GM18909 (cell line): ENCODE results near the gene PHF20.
"Not testable (repeated sequence)": the region's sequence is repeated elsewhere in the genome, so short reads cannot be mapped to it uniquely, and the experiment has no call there.

ENCODE experiments used
- ATAC-seq: cut with Tn5 transposase; IDR thresholded peaks from one replicate; pipeline ENCODE4 v1.9.1; 2021; ENCODE audit warnings: mild to moderate bottlenecking; ENCODE audit not compliant: unreplicated experiment, poor library complexity

The PHF20 gene

DNA sequence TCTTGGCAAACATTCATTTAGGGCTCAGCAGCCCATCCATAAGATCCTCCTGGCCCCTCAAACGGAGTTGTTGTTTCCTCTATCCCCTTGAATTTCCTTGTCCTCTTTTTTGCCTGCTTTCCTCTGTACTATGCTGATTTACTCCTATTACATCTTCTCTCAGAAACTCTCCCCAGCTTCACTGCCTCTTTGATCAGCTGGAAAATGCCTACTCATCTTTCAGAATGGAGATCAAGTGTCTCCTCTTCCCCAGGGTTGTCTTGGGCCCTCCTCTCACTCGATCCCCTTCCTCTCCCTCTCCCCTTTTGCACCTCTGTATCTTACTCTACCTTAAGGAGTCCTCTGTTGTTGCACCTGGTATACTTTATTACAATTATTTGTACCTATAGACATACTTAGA, 60.2 kb downstream of the PHF20 start:
- no peak for ATAC-seq

DNA sequence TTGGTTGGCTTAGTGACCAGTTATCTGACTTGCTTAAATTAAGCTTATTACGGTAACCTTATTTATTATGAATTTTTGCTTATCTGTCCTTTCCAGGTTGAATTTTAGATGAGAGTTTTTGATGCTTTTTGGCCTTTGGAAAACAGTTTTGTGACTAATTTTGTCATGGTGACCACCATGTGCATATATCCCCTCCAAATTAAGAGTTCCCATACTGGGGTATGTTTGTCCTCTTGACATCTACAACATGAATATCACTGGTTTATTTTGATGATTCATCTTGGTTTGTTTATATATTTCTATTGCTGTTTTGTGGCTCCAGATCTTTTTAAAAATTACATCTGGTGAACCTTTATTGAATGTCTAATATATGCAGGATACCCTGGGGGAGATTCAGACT, 61.4 kb downstream of the PHF20 start:
- no peak for ATAC-seq

DNA sequence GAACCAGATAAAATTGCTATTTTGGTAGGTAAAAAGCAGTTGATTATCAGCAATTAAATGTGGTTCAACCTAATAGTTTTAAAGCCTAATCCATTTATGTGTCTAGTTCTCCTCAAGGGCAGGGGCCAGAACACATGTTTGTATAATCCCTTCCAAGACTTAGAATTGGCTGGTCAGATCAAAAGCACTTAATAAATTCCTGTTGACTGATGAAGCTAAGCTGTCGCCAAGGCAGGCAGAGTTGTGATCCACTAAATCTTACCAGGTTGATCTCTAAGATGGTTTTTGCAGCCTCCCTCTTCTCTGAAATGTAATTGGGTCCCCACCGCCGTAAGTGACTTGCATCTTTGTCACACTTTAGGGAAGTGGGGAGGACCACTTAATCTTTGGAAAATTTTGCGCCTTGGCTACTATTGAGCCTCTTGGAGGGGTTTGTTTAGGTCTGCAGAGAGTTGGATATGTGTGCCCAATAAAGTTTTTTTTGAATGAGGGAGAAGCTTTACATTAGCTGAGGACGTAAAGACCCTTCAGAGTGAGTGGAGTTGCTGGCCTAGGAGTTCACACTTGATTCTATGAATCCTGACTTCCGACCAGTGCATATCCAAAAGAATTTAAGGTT, 65.9 kb downstream of the PHF20 start:
- no peak for ATAC-seq

DNA sequence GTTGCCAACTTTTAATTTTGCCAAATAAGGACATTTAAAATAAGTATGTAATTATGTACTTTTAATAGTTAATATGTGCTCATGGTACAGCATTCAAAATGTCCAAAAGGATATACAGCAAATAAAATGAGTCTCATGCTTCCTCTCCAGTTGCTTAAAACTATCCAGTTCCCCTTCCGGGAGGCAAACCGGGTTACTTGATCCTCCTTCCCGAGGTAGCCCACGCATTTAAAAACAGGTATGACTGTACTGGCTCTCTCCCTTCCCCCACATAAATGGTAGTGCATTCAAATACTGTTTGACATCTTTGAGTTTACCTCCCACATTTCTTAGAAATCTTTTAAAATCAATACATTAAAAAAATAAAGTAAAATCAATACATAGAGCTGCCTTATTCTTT, 66.4 kb downstream of the PHF20 start:
- ATAC-seq, result no peak

DNA sequence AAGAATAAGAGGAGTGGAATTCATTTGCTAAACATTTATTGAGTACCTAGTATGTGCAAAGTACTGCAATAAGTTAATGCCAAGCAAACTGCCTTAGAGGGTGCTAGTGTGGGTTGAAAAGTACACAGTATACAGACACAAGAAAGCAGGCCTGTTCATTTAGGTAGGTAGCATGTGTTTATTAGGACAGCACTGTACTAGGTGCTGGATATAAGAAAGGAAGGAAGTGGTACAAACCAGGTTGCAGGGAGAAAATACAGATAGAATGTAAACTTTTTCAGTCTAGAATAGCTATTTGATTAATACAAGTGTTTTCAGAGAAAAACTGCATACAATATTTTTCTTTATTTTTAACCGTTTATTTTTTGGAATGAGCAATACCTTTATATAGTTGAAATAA, 68.1 kb downstream of the PHF20 start:
- no peak for ATAC-seq

DNA sequence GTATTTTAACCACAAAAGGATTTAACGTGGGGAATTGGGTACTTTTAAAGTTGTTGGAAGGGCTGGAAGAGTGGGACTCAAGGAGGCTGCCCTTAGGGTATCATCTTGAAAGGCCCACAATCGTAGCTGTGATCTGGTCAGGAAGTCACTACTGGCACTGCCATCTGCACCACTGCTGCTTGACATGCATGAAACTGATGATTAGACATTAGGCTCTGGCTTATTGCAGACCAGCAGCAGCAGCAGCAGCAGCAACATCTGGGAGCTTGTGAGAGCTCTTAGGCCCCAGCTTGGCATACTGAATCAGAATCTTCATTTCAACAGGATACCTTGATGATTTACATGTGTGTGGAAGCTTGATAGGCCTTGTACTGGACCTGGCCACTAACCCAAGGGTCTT, 68.6 kb downstream of the PHF20 start:
- no peak for ATAC-seq

DNA sequence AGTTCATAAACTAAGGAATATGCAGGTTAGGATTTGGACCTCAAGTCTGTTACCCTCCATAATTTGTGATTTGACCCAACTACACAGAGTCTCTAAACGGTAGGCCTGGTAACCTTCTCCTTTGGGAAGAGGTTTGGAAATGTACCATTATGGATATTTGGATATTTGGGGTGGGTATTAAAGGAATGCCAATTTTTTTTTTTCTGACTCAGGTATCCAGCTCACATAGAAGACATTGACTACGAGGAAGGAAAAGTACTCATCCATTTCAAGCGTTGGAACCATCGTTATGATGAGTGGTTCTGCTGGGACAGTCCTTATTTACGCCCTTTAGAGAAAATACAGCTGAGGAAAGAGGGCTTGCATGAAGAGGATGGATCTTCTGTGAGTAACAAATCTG, 70.5 kb downstream of the PHF20 start:
- ATAC-seq, result no peak

DNA sequence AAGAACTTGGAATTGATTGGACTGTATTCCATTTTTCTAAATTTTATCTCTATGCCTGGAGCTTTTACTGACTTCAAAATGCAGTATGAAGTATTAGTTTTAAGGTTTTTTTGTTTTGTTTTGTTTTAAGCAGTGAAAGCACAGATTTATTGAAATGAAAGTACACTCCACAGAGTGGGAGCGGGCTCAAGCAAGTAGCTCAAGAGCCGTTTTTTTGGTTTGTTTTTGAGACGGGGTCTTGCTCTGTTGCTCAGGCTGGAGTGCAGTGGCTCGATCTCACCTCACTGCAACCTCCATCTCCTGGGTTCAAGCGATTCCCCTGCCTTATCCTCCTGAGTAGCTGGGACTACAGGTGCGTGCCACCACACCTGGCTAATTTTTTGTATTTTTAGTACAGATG, 72.1 kb downstream of the PHF20 start:
- not testable (repeated sequence) for ATAC-seq

DNA sequence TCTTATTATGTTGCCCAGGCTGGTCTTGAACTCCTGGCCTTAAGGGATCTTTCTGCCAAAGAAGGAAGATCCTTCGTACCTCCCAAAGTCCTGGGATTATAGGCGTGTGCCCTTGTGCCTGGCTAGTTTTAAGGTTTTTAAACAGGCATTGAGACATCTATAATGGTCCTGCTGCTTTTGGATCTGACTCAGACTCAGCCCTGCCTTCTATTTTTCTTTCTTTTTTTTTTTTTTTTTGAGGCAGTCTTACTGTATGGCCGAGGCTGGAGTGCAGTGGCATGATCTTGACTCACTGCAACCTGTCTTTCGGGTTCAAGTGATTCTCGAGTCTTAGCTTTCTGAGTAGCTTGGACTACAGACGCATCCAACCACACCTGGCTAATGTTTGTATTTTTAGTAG, 73.7 kb downstream of the PHF20 start:
- ATAC-seq, result no peak

DNA sequence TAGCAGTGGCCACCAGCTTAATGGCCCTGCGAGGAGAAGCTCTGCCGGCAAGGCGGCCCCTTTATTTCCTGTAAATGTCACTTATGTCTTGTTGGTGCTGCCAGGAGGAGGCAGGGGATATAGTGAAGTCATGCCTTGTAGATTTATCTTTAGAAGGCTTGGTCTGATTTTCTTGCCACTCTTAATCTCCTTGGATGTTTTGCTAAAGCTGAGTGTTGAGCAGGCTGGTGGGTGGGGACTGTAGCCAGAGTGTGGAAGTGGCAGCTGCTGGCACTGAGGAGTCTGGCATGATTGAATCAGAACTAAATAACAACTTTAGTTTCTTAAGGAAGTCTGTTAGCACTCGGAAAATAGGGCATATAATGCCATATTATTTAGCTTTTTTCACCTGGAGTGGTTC, 77.9 kb downstream of the PHF20 start:
- no peak for ATAC-seq

DNA sequence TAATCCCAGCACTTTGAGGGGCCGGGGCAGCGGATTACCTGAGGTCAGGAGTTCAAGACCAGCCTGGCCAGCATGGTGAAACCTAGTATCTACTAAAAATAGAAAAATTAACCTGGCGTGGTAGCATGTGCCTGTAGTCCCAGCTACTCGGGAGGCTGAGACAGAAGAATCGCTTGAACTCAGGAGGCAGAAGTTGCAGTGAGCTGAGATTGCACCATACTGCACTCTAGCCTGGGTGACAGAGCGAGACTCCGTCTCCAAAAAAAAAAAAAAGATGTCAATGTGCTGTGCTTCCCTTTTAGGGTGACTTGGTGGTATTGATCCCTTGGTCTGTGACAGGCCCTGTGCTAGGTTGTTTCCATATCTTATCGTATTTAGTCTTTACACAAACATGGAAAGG, 79.8 kb downstream of the PHF20 start:
- not testable (repeated sequence) for ATAC-seq

DNA sequence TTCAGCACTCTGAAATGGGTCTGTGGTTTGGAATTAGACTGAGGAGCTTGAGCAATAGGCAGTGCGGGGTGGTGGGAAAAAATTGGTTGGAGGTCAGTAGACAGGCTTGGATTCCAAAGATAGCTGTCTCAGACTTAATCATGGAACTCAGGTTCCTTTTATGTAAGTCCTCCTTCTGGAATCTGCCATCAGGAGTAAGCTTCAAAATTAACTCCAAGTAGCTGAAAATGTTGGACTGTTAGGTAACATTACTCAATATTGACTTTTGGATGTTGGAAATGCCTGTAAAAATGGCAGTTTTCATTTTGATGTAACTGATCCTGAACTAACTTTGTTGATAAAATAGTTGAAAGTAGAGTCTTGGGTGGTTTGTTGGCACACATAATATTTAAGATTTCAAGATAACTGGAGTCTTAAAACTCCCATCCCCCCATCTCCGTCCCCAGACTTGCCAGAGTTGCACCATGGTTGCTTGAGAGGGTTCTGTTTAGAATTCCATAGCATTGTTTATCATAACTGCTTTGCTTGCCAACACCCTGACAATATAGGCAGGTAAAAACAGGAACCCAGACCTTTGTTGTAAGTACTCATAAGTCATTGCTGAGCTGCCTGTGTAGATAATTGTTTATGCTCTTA, 83.0 kb downstream of the PHF20 start:
- ATAC-seq, result no peak

DNA sequence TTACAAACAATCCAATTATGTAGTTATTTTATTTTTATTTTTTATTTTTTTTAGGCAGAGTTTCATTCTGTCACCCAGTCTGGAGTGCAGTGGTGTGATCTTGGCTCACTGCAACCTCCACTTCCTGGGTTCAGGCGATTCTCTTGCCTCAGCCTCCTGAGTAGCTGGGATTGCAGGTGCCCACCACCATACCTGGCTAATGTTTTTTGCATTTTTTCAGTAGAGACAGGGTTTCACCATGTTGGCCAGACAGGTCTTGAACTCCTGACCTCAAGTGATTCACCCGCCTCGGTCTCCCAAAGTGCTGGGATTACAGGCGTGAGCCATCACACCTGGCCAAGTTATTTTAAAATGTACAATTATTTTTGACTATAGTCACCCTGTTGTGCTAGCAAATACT, 83.8 kb downstream of the PHF20 start:
- ATAC-seq, result not testable (repeated sequence)

DNA sequence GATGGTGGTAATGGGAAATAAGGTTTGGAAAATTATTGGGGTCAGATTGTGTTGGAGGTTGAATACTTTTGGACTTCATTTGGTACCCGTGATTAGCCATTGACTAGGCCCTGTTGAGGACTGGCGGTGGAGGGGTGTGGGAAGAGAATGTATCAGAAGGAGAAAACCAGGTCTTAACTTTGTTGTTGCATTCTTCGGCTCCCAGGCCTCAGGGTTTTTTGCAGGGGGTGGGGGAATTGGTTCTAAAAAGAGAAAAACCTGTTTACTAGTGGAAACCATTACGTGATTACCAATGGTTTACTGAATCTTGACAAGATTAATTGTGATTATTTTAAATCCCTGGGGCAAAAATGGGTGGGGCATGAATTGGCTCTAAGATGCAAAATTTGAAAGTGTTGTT, 85.1 kb downstream of the PHF20 start:
- ATAC-seq, result no peak

DNA sequence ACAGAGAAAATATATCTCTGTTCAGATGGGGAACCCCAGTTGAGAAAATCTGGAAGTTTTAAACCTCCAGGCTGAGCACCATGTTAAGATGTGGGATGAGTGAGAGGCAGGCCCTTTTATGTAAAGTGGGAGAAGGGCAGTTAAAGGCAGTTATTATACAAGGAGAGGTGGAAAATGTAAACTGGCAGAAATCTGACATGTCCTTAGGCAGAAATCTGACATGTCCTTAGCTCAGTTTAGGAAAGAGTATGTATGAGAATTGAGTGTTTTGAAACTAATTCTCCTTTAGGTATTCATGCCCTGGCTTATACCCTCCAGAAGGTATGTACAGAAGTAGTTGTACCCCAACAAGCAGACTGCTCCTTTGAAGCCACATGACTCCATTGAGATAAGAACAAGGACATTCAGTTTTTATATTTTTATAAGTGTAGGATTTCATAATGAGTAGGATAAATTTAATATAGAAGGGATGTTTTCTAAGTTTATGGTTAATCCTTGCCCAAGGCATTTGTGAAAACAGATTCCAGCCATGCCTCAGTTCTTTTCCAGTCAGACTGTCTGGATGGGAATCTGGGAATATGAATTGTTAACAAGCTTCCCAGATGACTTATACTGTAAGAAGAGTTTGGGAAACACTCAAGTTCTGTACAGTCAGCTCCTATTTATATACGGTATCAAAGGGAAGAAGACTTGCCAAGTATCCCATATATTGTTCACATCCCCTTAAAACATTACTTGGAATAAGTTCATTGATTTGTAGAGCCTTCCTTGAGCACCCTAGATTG, 94.8 kb downstream of the PHF20 start:
- no peak for ATAC-seq

DNA sequence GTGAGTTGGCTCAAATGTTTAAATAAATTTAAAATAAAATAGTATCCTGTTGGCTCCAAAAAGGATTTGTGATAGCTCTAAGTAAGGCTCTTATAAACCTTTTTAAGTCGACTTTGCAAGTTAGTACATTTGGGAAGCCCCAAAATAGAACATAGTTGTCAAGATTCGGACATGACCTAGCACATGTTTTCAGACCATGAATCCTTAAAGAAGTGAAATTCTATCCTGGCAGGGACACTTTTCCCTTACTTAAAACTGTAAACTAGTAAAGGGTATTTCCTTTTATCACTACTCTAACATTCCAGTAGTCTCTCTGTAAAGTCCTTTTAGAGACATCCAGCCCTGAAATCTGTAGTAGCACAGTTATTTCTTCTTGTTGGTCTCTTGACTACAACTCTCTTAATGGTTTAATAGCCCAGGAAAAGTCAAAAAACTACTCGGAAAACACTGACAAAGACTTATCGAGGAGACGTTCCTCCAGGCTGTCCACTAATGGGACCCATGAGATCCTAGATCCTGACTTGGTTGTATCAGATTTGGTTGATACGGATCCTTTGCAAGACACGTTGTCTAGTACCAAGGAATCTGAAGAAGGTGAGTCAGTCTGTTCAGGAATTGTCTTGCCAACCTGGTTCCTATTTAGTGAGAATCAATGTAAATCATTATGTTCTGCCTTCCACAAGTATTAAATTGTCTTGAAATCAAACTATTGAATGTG, 98.9 kb downstream of the PHF20 start:
- ATAC-seq, result no peak

DNA sequence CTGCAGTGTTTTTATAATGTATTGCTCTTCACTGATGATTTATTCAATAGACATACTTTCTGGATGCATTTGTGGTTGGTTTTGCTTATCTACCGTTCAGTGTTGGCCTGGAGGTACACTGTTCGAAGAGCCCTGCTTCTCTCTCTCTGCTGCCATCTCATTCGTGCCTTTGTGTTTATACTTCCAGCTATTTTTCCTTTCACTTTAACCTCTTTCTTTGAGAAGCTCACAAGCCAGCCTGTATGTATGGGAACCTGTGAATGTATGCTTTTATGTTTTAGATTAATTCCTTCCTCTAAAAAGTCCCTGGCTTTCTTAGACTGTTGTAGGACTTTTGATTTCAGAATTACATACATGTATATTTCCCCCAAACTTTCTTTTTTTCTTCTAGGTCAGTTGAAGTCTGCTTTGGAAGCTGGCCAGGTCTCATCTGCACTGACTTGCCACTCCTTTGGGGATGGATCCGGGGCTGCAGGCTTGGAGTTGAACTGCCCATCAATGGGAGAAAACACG, 99.5 kb downstream of the PHF20 start:
- no peak for ATAC-seq

DNA sequence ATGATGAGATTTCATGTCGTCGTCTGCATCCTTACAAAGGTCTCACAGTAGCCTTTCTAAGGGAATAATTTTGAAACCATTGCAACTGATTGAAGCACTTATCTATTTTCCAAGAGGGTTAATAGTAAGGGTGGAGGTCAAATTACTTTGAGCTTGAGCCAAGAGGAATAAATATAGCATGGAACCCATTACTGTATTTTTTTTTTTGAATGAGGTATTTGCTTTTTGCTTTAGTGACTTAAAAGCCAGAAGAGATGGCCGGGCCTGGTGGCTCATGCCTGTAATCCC, 104.2 kb downstream of the PHF20 start:
- ATAC-seq, result no peak

DNA sequence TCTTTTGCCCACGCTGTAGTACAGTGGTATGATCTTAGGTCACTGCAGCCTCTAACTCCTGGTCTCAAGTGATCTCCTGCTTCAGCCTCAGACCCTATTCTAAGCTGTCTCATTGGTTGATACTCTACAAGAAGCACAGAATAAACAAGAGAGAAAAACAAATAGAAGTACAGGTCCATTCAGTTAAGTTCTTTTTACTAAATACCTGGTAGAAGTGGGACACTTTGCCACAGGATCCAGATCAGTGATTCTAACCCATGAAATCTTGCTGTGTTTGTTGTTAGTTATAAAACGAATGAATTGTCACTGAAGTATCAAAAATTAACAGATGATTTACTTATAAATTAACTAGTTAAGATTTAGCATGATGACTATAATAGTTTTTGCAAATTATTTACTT, 105.8 kb downstream of the PHF20 start:
- no peak for ATAC-seq

DNA sequence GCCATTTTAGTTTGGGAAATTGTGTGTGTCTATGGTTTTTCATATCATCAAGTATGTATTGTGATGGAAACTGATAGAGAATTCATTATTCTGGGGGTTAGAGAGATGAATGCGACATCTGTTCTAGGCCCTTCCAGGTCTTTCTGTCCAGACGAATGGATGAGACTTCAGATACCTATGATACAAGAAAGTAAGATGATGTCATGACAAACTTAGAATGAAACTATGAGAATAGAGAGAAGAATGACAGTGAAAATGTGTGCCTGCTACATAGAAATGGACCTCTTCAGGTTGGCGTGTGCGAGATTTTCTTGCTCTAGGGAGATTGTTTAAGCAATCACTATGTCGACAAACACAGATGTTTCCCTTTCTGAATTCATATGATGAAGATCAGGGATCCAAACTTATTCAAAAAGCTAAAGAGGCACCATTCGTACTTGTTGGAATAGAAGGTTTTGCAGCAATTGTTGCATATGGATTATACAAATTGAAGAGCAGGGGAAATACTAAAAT, 106.4 kb downstream of the PHF20 start:
- ATAC-seq, result no peak

DNA sequence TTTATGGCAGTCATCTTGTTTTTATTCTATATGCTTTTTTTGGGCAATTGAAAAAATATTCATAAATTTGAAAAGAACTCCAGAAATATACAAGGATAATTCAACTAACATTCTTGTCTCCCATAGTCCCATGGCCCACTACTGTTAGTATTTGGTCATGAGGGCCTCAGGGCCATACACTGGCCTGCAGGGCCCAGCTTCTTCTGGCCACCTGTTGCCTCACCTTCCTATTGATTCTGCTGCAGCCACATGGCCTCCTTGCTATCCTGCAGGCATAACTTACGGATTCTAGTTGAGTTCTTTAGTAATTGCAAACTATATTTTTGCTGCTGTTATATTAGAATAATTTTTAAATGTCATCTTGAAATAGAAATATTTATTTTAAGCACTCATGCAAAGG, 109.9 kb downstream of the PHF20 start:
- no peak for ATAC-seq
